GM18507 (cell line): Measurements from ENCODE around the gene CDKN2B-AS1.

Experiments used
- DNase-seq: peaks from one replicate; pipeline ENCODE4 v3.0.0; 2011; ENCODE audit warnings: low read depth; ENCODE audit not compliant: insufficient read length; ENCODE audit errors: extremely low spot score
- FAIRE-seq: peaks from 2 replicates; lab custom pipeline; 2011; peaks lifted over from hg19 to GRCh38; lab: Jason Lieb, UNC

CDKN2B-AS1 gene

DNA sequence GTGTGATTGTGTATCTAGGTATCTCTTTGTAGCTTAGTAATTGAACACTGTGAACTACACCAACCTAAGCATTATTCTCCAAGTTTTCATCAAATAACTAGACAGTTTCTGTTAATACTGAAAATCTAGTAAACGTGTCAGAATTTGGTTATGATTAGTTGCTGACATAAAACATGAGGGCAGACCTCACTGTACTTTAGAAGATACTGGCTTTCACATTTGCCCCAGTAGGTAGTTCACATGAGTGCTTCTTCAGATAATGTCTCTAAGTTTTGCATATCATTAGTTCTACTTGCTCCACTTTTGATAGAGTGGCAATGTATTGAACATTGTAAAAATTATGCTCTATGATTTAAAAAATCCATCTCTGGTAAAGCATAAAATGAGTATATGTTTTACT lies 7.4 kb downstream of the CDKN2B-AS1 start:
- DNase-seq: no peak
- no peak for FAIRE-seq

DNA sequence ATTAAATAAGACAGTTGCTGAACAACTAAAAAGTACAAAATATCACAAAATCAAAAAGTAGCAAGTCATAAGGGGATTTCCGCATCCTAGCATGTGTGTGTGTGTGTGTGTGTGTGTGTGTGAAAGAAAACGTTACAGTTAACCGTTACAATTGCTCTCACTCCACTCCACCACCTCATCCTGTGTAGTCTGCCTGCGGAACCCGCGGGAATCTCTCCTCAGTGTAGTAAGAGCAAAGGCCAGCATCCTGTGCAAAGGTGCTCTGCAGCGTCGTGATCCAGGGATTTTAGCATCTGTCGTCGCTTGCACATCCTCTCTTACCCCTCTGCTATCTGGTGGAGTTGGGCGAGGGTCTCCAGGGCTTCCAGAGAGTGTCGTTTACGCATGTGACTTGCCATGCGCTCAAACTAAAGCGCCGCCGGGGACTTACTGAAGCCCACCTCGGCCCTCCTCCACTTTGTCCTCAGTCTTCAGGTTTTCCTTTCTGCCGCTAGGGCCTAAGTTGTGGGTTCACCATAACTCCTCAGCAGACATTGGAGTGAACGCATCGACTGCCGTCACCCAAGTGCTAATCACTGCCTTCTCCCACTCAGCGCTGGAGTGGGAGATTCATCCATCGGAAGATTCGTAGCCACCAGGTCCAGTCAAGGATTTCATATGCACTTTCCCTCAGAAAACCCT lies 10.6 kb downstream of the CDKN2B-AS1 start:
- FAIRE-seq: no peak

DNA sequence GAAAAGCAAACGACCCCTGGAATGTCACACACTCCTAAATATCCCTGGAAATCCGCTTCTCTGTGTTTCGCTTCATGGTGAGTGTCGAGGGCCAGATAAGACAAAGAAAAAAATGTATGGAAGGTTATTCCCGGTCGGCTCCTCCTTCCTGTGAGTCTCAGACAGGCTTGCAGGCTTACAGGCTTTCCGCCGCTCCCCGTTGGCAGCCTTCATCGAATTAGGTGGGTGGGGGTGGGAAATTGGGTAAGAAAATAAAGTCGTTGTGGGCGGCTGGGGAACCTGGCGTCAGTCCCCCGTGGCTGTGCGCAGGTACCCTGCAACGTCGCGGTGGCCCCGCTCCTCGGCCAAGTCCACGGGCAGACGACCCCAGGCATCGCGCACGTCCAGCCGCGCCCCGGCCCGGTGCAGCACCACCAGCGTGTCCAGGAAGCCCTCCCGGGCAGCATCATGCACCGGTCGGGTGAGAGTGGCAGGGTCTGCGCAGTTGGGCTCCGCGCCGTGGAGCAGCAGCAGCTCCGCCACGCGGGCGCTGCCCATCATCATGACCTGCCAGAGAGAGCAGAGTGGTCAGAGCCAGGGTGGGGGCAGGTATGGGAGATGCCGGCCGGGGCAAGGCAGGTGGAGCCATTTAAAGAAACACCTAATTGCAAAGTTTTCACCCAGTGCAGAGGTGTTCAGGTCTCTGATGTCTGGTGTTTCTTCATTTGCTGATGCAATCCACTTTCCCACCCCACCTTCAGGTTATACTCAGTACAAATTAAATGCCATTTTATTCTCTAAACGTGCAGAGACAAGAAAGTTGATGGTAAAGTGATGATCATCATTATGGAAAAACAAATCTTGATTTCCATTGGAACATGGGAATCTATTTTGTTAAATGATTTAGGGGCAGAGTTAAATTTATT lies 11.4 kb downstream of the CDKN2B-AS1 start:
- FAIRE-seq: no peak
- no peak for DNase-seq

More for the DNA sequence above, 10.6 kb downstream of the CDKN2B-AS1 start:
- DNase-seq: no peak

- FAIRE-seq: no peak
Observed at GRCh38 chr9:22008384-22008716, 13.8 kb downstream of the CDKN2B-AS1 start.

GRCh38 chr9:22008717-22009505 lies 14.3 kb downstream of the CDKN2B-AS1 start, which contains the start of gene CDKN2B:
TSS of gene CDKN2B (minus strand) at chr9:22009305. CDS start at chr9:22008953, 352 bp downstream.
- DNase-seq: peak; percentile 89
- FAIRE-seq: peak; percentile 95

More at GRCh38 chr9:22008384-22008716, 13.8 kb downstream of the CDKN2B-AS1 start:
- no peak for DNase-seq

DNA sequence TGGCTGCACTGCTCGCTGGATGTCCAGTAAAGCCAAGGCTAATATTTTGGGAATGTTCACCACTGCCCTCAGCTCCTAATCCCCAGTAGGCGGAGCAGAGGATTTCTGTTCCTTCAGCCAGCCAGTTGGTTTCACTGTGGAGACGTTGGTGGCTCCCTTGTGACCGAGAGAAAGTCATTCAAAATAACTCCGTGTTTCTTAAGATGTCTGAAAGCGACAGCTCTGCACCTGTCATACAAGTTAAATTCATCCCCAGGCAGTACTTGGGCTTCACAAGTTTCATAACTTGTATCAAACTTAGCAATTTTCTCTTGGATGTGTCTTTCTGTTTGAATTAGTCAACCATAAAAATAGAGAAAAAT lies 14.9 kb downstream of the CDKN2B-AS1 start:
- no peak for FAIRE-seq
- no peak for DNase-seq

GRCh38 chr9:22010866-22011625 lies 16.5 kb downstream of the CDKN2B-AS1 start:
- FAIRE-seq (no peak), DNase-seq (no peak)

GRCh38 chr9:22022396-22022795 lies 27.8 kb downstream of the CDKN2B-AS1 start:
- FAIRE-seq (no peak), DNase-seq (no peak)

GRCh38 chr9:22026696-22027095 lies 32.1 kb downstream of the CDKN2B-AS1 start:
- no peak for DNase-seq
- no peak for FAIRE-seq

DNA sequence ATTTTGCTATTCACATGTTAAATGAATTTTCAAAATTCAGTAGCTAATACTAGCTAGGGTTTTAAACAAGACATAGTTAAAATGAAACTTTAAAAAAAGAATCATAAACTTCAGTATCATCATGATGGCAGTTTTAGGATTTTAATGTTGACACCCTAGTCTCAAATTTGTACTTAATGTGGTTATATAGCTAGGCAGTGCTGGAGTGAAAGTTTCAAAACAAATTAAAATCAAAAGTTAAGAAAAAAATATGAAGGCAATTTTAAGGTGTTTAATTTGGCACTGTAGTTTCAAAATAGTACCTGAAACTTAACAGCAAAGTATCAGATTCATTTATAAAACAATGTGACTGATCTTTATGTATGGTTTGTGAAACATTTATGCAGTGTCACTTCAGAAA lies 33.8 kb downstream of the CDKN2B-AS1 start:
- DNase-seq (no peak), FAIRE-seq (no peak)

DNA sequence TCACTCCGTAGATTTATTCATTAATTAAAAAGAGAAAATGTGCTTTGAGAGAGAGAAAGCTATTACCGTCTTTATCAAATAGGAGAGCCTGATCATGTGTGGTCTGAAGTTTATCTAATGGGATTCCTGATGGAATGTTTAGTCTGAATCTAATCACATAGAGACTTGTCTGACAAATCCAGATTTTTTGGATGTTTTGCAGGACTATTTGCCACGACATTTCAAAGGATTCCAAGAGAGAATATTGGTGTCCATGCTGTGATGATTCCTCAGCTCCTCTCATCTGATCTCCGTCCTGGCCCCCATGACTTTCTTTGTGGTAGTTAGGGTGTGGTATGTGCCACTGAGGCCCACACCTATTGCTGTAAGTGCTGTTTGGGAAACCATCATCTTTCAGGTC lies 34.6 kb downstream of the CDKN2B-AS1 start:
- DNase-seq (no peak), FAIRE-seq (no peak)

DNA sequence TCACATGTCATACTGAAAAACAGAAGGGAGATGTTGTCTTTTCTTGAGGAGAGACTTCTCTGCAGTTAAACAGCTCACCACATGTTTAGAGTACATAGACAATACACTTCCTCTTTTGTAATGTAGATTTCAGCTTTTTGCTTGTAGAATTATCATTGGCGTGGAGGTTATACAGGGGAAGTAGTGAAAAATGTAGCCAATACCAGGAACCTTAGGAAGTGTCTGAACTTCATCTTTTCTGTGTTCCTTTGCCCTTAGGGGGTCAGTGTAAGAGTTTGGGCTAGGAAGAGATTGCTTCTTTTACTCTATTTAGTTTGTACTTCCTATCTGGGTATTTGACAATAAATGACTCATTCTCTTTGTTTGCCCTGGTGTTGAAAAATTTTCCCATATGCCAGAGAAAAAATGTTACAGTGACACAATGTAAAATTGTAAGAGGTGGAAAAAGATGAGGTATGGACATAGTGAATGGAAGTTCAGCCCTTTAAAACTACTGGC lies 35.6 kb downstream of the CDKN2B-AS1 start:
- peak; percentile 67 for FAIRE-seq
- no peak for DNase-seq

DNA sequence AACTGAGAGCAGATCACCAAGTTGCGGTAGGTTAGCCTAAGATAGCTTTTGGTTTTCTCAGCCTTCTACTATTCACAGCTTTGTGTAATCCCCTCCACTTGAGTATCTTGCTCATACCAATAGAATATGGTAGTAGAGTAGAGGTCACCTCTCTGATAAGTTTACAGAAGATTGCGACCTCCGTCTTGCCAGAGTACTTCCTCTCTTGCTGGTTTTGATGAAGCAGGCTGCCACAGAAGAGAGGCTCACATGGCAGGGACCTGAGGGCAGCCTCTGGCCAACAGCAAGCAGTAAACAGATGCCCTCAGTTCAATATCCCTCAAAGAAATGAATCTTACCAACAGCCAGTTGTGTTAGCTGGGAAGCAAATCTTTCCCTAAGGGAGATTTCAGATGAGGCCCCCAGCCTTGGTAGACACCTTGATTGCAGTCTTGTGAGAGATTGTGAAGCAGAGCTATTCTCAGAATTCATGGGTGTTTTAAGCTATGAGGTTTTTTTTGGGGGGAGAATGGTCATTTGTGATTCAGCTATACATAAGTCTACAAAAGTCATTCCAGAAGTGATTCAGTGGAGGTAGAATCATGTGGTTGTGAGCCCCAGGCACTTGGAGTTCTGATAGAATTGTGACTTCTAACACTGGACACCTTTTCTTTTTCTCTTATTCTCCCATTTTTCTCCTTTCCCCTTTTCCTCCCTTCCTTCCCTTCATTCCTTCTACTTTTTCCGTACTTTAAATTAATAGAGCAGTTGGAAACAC lies 37.2 kb downstream of the CDKN2B-AS1 start:
- no peak for DNase-seq
- FAIRE-seq: no peak

GRCh38 chr9:22033012-22033630 lies 38.5 kb downstream of the CDKN2B-AS1 start:
- FAIRE-seq: no peak
- no peak for DNase-seq

GRCh38 chr9:22035591-22036011 lies 41.0 kb downstream of the CDKN2B-AS1 start:
- FAIRE-seq (no peak), DNase-seq (no peak)

GRCh38 chr9:22036866-22037626 lies 42.5 kb downstream of the CDKN2B-AS1 start:
- no peak for FAIRE-seq

DNA sequence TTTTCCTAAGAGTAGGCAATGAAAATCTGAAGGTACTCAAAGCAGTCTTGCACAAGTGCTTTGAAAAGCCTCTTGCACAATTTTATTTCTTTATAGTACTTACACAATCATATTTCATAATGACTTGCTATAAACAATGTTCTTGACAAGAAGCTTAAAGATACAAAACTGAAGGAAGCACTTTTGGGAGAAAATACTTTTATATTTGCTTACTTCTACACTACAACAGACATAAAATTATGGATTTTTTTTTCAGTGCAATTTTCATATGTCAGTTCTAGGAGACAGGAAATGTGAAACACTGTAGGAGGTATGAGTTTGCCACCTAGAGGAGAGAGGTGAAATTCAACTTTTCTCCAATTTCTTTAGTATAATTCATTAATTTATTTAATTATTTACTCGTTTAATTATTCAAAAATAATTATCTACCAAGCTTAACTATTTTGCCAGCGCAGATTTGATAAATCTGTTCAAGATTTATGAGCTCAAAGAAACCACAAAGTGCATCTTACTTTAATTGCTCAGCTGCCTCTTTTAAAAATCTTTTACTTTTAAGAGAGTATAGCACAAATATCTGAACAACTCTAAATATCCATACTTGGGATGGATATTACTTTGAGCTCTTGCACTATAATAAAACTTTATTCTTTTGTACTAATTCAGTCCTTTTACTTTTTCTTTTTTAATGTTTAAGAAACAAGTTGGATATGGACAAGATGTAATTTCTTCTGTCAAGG lies 43.5 kb downstream of the CDKN2B-AS1 start:
- DNase-seq: no peak
- FAIRE-seq: peak; percentile 42

More at GRCh38 chr9:22036866-22037626, 42.5 kb downstream of the CDKN2B-AS1 start:
- DNase-seq: no peak
